Progenitor cell of endocrine pancreas (in vitro differentiated cells): ENCODE results near the gene TMEM135. TPM values are rescaled to one million over a fixed set of nuclear protein-coding genes. Genes with fewer than 3 reads are reported as not detected.

Experiments
- DNase-seq: peaks from one replicate; pipeline ENCODE4 v3.0.0; 2021; ENCODE audit warnings: low spot score; ENCODE audit not compliant: unreplicated experiment
- H3K27ac Mint-ChIP-seq: 2 replicates; pipeline ENCODE4 v1.8.0; 2021; ENCODE audit warnings: mild to moderate bottlenecking, moderate library complexity, mixed read lengths
- H3K27me3 Mint-ChIP-seq: 2 replicates; pipeline ENCODE4 v1.8.0; 2021; ENCODE audit warnings: mixed read lengths
- H3K36me3 Mint-ChIP-seq: 2 replicates; pipeline ENCODE4 v1.8.0; 2022; ENCODE audit warnings: mixed read lengths; ENCODE audit not compliant: insufficient read depth
- H3K4me1 Mint-ChIP-seq: 2 replicates; pipeline ENCODE4 v1.8.0; 2021; ENCODE audit warnings: low read depth, mixed read lengths
- H3K4me3 Mint-ChIP-seq: 2 replicates; pipeline ENCODE4 v1.8.0; 2021; ENCODE audit warnings: low read depth, mild to moderate bottlenecking, moderate library complexity, mixed read lengths
- H3K9me3 Mint-ChIP-seq: 2 replicates; pipeline ENCODE4 v1.8.0; 2021; ENCODE audit warnings: low read depth, mixed read lengths
- total RNA-seq: library from RNA; stranded (reverse); gene quantifications from 2 replicates; pipeline ENCODE4 v1.2.1, GENCODE V29; 2021
- TF ChIP-seq, protein P1 (sequence below): fragments of 200-600 bp; sonication (generic); IDR thresholded peaks from one replicate; pipeline ENCODE4 v1.5.0; 2021; ENCODE audit warnings: antibody characterized with exemption, mild to moderate bottlenecking; ENCODE audit not compliant: unreplicated experiment

The TMEM135 gene
- total RNA-seq, 1 donor from 2014 or later = 33.0 TPM

DNA sequence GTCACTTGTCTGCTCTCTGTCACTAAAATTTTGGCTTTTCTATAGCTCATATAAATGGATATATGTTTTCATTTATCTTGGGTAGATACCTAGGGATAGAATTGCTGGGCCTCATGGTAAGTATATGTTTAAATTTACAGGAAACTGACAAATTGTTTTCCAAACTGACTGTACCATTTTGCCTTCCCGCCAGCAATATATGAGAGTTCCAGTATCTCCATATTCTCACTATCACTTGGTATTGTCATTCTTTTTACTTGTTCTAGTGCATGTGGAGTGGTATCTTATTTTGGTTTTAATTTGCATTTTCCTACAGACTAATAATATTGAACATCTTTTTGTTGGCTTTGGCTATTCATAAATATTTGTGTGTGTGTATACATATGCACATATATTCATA lies 101.7 kb downstream of the TMEM135 start:
- DNase-seq = no peak
- Mint-ChIP-seq H3K36me3 (peaks cover 16% of the 10 kb centered on the region), H3K4me3 (no peak overlapping the region), H3K27ac (no peak overlapping the region), H3K4me1 (peaks cover 2% of the 10 kb centered on the region), H3K27me3 (no peaks in the 10 kb centered on the region), H3K9me3 (peaks cover 13% of the 10 kb centered on the region)
- TF ChIP-seq, protein P1, sequence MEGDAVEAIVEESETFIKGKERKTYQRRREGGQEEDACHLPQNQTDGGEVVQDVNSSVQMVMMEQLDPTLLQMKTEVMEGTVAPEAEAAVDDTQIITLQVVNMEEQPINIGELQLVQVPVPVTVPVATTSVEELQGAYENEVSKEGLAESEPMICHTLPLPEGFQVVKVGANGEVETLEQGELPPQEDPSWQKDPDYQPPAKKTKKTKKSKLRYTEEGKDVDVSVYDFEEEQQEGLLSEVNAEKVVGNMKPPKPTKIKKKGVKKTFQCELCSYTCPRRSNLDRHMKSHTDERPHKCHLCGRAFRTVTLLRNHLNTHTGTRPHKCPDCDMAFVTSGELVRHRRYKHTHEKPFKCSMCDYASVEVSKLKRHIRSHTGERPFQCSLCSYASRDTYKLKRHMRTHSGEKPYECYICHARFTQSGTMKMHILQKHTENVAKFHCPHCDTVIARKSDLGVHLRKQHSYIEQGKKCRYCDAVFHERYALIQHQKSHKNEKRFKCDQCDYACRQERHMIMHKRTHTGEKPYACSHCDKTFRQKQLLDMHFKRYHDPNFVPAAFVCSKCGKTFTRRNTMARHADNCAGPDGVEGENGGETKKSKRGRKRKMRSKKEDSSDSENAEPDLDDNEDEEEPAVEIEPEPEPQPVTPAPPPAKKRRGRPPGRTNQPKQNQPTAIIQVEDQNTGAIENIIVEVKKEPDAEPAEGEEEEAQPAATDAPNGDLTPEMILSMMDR = no peak

DNA sequence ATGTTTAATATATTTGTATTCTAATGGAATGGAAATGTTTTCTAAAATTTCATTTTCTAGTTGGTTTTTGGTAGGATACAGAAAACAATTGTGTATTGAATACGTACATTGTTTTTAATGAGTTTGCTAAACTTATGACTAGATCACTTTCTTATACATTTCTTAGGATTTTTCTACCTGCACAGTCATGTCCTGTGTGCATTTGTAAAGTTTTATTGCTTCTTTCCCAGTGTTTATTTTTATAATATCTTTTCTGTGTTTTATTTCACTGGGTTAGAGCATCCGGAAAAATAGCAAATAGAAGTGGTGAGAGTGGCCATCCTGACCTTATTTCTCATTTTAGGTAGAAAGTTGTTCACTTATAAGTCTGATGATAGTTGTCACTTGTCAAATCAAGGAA lies 103.6 kb downstream of the TMEM135 start:
- peaks cover 2% of the 10 kb centered on the region for H3K4me1 Mint-ChIP-seq
- no peak overlapping the region for H3K27ac Mint-ChIP-seq
- no peak for DNase-seq
- H3K36me3 Mint-ChIP-seq = peaks cover 16% of the 10 kb centered on the region
- H3K9me3 Mint-ChIP-seq = peaks cover 13% of the 10 kb centered on the region
- H3K27me3 Mint-ChIP-seq = no peaks in the 10 kb centered on the region
- TF ChIP-seq, protein P1 = no peak
- no peak overlapping the region for H3K4me3 Mint-ChIP-seq

DNA sequence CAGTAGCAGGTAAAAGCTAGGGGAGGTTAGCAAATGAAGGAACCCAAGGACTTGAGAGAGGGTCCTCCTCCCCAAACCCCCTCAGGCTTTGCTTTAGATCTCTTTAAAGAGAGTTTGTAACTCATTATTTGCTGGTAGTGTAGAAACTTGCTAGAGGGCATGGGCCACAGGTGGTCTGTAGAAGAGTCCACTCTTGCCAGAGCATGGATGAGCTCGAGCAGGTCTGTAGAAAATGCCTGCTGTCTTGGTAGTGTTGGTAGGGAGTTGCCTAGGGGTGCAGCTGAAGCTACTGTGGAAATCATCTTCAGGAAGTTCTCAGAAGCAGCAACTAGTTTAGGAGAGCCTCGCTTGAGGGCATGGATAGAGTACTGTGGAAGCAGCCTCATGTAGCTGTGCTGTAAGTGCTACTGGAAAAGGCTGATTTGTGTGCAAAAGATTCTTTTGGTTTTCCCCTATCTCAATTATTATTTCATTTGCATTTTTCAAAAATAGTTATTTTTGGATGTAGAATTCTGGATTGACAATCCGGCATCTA lies 104.3 kb downstream of the TMEM135 start:
- Mint-ChIP-seq H3K4me3 (no peak overlapping the region), H3K4me1 (peaks cover 2% of the 10 kb centered on the region), H3K27me3 (no peaks in the 10 kb centered on the region), H3K9me3 (peaks cover 13% of the 10 kb centered on the region), H3K36me3 (peaks cover 16% of the 10 kb centered on the region), H3K27ac (no peak overlapping the region)
- DNase-seq = no peak
- TF ChIP-seq, protein P1 = no peak

DNA sequence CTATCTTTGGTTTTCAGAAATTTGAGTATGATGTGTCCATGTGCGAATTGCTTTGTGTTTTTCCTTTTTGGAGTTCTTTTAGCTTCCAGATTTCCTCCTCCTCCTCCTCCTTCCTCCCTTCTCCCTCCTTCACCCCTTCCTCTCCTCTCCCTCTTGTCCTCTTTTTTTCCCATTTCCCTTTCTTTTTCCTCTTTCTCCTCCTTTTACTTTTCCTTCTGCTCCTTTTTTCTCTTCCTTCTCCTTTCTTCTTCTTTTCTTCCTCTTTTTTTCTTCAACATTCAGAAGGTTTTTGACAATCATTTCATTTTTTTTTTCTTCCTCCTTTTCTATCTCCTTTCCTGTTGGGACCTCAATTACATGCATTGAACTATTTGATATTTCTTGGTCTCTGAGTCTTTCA lies 104.9 kb downstream of the TMEM135 start:
- H3K27ac Mint-ChIP-seq = no peak overlapping the region
- DNase-seq = no peak
- H3K4me3 Mint-ChIP-seq = no peak overlapping the region
- peaks cover 13% of the 10 kb centered on the region for H3K9me3 Mint-ChIP-seq
- H3K36me3 Mint-ChIP-seq = peaks cover 14% of the 10 kb centered on the region
- H3K27me3 Mint-ChIP-seq = no peaks in the 10 kb centered on the region
- TF ChIP-seq, protein P1 = no peak
- no peaks in the 10 kb centered on the region for H3K4me1 Mint-ChIP-seq

DNA sequence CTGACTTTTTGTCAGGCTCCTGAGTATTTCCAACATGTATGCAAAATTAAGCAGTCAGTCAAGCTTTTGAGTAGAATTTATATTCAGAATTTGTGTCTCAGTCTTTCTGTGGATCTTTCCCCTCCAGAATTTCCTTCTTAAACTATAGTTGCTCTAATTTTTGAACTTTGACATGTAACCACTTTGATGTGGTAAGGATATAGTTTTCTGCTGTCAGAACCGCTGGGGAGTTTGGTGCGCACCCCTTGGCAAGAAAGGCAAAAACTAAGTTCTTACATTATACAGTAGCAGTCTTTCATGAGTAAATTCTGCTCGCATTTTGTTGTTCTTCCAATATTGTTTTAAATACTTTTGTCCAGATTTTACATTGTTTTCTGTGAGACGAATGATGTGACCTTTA lies 105.9 kb downstream of the TMEM135 start:
- Mint-ChIP-seq H3K4me3 (no peak overlapping the region), H3K4me1 (no peaks in the 10 kb centered on the region), H3K27me3 (no peaks in the 10 kb centered on the region), H3K36me3 (peaks cover 12% of the 10 kb centered on the region), H3K27ac (no peak overlapping the region), H3K9me3 (peaks cover 10% of the 10 kb centered on the region)
- no peak for DNase-seq
- TF ChIP-seq, protein P1 = no peak
